Iris pigment epithelial cell (primary cell): ENCODE results near the gene ANKRD31.

Source experiments
- DNase-seq: peaks from one replicate; pipeline ENCODE4 v3.0.0-alpha.2; 2011; ENCODE audit warnings: low read depth

ANKRD31 gene

DNA sequence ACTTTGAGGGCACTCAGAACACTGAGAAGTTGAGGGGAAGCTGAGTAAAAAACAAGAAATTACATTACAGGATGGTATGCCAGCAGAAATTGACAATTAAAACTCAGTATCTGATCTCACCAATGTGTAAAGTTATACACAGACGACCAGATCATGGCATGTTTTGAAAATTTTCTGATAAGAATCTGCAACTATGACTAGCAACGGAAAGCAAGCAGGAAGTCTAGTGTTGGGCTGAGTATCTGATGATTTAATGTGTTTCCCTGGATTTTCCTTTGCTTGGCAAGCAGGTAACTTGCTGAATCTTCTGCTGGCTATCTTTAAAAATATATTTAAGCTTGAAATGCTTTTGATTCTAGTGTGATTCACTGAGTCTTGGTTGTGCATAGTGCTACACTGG, 179.1 kb downstream of the ANKRD31 start:
- DNase-seq: no peak

DNA sequence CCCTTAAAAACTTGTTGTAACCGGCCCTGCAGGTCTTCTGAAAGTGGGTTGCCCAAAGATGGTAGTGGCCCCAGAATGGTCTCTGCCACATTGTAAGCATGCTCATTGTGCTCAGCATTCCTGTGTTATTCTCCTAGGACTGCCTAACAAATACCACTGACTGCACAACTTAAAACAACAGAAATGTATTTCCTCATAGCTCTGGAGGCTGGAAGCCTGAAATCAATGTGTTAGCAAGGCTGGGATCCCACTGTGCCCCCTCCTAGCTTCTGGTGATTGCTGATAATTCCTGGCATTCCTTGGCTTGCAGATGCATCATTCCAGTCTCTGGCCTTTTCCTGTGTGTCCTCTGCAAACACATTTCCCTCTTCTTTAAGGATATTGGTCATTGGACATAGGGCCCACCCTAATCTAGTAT, 180.9 kb downstream of the ANKRD31 start:
- DNase-seq: no peak

DNA sequence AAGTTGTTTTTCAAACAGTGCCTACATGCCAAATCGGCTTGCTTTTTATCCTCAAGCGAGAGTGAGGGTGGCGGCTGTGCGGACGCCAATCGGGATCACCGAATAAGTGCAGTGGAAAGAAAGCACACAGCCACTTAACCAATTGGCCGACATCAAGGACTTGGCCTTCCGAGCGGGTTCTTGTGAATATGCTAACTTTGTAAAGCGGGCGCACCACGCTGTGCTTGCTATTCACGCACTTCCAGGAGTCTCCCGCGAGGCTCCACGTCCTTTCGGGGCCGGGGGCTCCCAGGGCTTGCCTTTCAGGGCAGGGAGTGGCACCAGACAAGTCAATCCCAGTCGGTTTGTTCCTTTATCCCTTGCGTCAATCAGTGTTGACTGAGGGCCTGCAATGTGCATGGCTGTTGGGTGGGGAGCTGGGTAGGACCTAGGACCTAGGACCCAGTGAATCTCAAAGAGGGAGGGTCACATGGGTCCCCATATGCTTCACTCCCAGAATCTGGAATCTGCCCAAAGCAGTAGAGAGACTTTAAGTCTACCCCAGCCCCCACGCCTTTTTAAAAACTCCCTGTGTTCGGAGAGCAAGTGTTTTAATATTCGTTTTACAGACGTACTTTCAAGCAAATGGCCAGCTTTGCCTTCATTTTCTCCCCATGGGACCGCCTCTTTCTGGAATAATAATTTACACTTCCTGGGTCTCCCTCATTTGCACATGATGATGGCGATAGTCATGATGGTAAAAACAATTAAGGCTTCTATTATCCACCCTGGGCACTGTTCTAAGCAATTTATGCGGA, 182.3 kb downstream of the ANKRD31 start:
- peak; percentile 65 for DNase-seq

DNA sequence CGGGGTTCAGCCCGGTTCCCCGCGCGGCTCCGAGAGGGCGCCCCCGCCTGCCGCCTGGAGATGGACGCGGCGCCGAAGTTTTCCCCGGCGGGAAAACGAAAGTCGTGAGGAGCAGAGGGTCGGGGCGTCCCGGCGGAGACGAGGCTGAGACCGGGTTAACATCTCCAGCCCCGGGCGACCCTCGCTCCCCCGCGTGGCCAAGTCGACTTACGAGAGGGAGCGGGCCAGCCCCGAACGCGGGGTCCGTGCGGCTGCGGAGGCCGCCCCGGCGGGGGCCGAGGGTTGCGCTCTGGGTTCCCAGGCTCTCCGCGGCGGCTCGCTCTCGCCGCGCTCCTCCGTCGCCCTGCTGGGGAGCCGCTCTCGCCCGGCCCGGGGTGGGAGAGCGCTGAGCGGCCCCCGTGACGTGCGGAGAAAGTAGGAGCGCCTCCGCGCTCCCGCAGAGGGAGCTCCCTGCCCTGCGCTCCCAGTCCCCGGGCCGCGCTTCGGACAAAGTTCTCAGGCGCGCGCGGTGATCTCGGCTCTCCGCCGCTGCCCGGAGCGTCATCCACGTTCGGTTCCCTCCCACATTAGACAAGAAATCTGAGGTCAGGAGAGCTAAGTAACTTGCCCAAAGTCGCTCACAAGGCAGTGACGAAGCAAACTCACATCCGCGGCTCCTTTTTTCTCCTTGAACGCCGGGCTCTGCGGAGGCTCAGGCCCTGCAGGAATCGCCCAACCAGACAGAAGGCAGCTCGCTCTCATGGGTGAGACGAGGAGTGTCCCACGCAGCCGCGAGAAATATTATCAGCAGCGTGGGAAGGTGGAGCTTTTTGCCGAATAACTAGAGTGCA, 183.2 kb downstream of the ANKRD31 start:
- peak; percentile 80 for DNase-seq

DNA sequence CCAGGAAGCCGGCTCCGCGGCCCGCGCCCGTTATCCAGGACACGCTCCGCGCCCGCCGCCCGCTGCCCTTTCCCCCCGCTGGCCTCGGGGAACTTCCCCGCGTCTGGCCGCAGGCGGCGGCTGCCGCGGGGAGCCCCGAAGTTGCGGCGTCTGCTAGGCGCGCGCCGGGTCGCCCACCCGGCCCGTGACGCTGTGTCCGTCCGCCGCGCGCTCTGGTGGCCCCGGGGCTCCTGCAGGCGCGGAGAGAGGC, 183.7 kb downstream of the ANKRD31 start:
- no peak for DNase-seq

DNA sequence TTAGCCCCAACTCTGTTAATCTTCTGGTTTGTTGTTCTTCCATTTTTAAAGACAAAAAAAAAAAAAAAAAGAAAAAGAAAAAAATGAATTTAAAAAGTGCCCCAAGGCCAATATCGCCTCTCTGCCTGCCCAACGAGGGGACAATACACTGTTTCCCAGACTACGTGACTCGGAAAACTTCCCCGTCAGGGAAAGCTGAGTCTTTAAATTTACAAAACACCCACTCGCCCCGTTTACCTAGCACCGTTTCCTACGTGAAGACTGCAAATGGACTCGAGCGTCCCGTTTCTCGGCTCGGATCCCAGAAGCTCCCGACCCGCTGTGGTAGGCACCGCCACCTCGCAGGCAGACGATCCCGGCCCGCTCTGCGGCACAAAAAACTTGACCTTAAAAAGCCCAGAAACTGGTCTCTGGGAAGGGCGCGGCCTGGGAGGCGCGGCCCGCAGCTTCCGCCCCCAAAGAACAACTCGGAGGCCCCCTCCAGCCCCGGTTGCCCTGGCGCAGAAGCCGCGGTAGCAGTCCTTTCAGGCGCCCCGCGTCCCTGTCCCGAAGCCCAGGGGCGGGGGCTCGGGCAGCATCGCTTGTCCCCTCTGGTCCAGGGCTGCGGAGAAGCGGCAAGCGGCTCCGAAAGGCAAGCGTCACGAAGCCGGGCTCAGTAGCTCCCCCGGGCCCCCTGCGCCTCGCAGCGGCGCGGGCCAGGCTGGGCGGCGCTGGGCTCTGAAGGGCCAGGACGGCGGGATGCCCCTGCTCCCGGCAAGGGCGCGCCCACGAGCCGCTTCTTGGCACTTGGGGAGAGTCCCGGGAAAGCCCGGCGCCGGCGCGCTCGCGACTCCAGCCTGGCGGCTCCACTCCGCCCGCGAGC, 184.3 kb downstream of the ANKRD31 start, which contains the start of gene GCNT4:
TSS of gene GCNT4 (minus strand) at position 367 of the 862 bp plus-strand sequence. CDS start 22,521 bp downstream, outside the sequence.
- peak; percentile 44 for DNase-seq

DNA sequence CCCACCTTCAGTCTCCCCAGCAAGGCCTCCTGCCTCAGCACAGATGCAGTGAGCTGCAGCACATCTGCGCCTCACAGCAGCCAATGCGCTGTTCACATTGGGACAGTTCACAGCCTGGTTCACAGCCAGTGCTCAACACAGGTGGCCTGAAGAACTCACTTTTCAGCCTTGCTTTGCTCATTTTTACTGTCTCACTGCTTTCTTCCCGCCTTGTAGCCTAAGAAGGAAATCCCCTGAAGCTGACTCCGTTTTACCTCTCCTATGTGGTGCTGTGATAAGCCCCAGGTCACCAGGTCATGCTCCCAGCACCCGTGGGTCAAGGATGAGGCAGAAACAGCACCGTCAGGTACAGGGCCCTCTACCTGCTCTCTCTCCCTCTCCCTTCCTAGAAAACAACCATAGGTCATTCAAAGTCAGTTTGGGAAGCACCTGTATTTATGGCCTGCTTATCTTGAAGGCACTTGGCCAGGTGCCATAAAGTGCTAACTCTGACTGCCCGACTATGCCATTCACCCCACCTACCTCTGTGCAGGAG, 185.4 kb downstream of the ANKRD31 start:
- DNase-seq: no peak

DNA sequence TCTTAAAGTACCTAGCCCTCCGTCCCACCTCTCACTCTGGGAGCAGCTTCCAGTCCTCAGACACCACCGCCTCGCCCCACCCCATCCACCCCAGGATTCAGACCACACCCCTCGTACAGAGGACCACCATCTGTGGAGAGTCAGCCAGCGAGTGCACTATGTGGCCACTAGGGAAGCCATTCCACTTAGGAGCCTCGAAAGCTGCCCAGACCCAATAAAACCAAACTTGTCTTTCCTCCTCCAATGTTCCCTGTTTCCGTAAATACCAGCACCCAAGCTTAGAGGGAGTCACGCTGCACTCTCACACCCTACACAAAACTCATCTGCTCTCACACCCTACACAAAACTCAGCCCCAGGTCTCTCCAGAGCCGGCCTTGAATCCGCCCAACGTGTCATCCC, 186.3 kb downstream of the ANKRD31 start:
- DNase-seq: peak; percentile 28

DNA sequence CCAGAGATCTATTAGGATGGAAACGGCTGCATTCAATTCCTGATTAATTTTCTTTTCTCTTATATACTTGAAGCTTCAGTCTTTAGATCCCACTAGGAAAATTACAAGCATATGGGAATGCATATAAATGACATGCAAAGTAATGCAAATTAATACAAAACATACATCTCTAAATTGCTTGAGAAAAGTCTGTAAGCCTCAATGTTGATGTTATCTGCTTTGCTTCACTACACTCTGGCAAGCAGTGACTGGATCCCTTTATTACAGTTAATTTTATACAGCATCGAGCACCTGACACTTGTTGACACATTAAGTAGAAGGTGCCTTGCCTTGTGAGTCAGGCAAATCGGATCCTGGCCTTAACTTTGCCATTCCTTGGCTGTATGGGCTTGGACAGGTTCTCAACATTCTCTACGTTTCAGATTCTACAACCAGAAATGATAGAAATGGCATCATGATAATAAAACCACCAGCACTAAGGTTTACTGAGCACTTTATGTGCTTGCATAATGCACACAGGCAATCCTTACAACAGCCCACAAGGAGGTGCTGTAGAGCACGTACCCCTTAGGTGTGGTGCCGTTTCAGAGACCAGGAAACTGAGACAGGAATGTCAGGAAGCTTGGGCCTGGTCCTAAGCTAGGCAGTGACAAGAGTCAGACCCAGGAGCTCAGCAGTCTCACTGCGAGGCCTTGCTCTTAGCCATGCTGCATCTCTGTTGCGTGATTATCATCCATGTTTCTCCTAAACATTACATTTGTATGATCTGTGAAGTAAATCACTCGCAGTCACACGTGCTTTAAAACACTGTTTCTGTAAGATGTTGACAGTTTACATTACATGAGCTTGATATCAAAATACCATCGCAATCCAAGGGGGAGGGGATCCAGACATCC, 187.0 kb downstream of the ANKRD31 start:
- DNase-seq: peak; percentile 64

DNA sequence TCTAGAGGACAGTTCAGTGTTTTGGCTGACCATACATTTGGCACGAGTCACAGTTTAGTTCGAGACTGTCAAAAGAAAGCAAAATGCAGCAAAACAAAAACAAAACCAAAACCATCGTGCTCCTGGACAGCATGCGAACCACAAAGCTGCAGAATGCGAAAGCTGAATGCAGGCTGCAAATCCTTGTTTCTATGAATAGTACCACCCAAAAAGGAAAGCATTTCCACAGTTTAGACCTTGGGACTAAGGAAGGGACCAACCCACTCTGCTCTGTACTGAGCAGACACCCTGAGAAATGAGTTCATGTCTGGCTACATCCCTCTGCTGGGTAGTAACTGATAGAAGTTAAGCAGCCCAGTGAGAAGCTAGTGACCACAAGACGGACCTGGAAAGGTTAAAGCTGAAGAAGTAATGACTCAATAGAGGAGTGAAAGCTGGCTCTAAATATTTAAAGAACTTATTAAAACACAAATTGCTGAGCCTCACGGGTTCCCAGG, 188.2 kb downstream of the ANKRD31 start:
- peak; percentile 38 for DNase-seq

DNA sequence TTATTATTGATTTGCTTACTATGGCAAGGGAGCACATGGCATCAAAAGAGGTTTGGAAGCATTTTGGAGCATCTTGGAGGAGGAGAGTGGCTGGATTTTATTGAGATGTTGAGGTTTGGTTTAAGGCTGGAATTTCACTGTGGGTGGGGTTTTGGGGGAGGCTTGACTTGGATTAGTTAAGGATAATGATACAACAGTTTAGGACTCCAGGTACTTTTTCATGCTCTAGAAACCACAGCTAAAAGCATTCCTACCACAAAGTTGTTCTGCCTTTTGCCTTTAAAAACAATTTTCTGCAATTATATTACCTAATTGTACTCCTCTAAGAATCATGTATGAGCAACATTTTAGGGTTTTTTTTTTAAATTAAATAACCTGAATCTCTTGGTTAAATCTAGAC, 189.3 kb downstream of the ANKRD31 start:
- no peak for DNase-seq

DNA sequence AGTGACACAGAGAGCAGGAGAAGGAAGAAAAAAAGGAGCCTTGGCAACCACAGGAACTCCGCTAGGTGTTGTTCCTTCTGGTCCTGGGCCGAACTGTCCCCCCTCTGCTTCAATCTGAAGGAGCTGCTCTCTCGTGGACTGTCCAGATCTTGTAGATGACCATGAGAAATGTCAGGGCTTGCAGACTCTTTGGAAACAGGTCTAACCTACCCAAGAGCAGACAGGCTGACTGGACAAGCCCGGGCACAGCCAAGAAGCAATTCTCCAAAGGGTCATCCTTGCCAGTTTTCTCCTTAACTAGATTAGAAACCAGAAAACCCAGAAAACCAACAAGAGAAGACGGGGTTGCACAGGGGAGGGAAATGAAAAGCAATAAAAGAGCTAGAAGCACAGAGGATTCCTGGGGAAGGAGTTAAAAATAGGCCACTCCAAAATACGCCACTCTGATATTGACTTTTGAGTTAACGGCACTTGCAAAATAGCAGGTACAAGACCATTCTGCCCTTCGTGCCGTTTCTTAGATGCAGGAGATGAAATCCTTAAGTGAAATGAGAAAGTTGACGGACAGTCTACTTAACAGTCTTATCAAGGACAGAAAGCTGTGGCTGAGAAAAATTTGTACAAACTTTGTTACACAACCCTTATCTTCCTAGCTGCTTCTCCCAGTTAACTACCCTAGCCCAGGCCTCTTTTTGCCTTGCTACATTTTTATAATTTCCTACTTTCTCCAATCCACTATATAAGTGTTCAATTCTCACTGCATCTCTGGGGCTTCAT, 190.1 kb downstream of the ANKRD31 start:
- DNase-seq: peak; percentile 24

DNA sequence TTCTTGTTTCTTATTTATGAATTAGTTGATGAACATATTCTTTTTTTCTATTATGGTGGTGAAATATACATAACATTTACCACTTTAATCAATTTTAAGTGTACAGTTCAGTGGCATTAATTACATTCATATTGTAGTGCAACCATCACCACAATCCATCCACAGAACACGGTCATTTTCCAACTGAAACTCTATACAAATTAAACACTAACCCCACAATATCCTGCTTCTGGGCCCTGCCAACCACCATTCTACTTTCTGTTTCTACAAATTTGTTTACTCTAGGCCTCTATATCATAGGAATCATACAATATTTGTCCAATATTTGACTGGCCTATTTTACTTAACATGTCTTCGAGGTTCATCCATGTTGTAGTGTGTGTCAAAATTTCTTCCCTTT, 191.6 kb downstream of the ANKRD31 start:
- DNase-seq: no peak

DNA sequence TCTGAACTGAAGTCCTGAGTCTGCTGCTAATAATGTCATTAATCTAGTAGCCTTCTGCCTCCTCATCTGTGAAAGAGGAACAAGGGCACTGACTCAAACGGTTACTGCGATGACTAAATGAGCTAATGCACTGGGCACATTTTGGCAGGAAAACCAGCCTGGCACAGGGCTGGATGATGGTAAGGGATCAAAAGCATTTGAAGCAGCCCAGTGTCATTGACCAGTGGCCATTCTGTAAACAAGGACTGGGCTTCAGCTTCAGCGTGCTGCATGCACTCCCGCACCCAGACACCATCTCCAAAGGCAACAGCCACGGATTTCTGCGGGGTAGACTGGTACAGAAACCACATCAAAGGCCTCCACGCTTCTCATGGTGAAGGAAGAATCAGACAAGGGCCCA, 192.3 kb downstream of the ANKRD31 start:
- no peak for DNase-seq

DNA sequence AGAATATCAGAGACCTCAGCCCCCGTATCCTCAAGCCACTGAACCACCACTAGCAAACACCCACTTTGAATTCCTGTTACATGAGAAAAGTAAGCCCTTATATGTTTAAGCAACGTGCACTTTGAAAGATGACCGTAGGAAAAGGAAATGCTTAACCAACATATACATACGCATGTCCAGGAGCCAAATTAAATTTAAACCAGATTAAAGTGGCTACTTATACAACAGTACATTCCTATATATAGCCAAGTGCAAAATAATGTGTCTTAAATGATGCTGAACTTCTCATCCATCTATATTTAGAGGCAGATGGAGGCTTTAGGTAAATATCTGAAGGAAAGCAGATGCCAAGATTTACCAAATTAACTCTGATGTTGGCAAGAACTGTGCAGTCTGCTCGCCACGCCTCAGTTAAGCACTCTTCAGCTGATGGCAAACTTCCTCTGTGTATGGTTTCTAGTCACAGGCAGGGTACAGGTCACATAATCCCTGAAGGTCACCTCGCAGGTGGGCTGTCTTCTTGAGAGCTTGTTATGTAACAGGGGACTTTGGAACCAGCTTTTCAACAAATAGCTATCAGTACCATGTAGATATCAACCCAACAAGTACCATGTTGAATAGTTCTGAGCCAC, 192.9 kb downstream of the ANKRD31 start:
- no peak for DNase-seq

DNA sequence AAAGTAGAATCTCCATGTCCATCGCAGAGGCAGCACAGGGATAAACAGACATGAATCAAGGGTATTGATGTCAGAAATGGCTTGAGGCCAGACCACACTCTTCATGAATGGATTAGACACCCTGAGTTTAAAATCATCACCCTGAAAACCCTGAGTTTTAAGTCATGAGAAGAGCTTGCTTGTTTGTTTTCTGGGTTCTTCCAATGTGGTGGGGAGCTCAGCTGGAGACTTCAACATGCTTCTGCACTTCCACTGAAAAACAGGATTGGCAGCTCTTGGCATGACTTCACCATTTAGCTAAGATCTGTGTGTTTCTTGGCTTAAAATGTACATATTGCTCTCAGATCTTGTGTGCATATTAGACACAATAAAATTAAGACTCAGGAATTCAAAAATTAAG, 194.2 kb downstream of the ANKRD31 start:
- DNase-seq: peak; percentile 40

DNA sequence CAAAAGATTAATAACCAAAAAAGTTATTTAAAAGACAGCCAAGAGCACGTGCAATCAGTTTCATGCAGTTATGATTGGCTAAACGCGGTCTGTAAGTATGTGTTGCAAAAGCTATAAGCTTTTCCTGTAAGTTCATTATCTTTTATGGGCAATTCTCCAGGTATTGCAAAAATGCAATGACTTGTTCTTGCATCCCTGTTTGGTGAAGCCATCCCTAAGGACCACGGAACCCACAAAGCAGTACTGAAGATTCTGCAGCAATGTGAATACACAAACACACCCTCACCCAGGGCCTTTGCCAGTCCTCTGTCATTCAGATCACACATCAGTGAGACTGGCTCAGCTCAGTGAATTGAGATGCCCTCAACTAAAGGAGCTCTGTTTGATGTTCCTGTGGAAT, 195.7 kb downstream of the ANKRD31 start:
- peak; percentile 63 for DNase-seq

DNA sequence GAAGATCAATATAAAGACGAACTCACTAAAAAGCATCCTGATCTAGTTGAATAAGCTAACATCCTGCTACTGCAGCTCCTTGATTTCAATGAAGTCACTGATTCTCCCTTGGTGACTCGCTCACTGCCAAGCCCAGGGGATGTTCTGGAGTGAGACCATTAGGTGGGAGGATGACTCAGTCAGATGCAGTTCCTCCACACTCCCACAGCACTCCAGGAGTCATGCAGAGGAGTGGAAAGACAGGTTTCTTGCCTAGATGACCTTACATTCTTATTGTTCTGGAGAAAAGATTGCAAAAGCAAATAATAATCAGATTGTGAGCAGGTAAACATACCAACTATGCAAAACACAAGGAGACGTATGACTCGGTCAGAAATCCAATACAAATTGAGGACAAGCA, 199.6 kb downstream of the ANKRD31 start:
- DNase-seq: peak; percentile 81

DNA sequence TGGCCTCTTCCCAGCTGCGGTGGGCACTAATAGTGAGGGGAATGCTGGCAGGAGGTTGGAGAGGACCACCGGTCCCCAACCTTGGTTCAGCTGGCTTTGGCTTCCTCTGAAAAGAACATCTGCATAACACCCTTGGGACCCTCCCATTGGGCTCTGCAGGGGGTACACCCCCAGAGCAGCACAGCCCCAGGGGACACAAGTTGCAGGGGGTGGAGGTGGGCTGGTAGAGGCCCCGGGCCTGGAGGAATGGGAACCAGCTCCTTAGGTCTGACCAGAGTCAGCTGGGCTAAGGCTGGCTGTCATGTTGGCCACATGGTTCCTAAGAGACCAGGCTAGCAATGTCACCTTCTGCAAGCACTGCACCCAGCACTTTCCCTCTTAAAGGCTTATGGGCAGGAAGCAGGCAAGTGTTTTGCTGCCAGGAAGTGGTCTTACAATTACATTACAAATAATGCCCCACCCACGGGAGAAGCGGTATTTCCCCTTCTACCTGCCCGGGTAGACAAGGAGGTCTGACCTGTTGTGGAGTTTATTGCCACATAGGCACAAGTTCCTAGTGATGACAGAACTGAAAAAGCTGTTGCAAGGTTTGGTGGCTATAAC, 202.4 kb downstream of the ANKRD31 start:
- no peak for DNase-seq
